SK-N-SH treated with all-trans-retinoic acid at 6 μM for 48 hours (cell line): ENCODE results near the gene SLF1.

ENCODE experiments used
- ATAC-seq: fragments of 200-7000 bp; cut with Tn5 transposase; 3 replicates; pipeline ENCODE4 v1.9.1; 2020; ENCODE audit warnings: mild to moderate bottlenecking, moderate library complexity
- BACH2 ChIP-seq: fragments of 250-450 bp; sonication (Bioruptor Pico); IDR thresholded peaks from 2 replicates; pipeline ENCODE4 v1.9.0; 2021; ENCODE audit warnings: mild to moderate bottlenecking, borderline replicate concordance
- CSDC2 ChIP-seq: fragments of 250-450 bp; sonication (Bioruptor Pico); IDR thresholded peaks from 2 replicates; pipeline ENCODE4 v1.5.0; 2020; ENCODE audit warnings: mild to moderate bottlenecking, moderate library complexity
- GLIS3 ChIP-seq: fragments of 250-450 bp; sonication (Bioruptor Pico); IDR thresholded peaks from 2 replicates; pipeline ENCODE4 v1.5.0; 2020; ENCODE audit warnings: mild to moderate bottlenecking, moderate library complexity
- ISL1 ChIP-seq: fragments of 250-450 bp; sonication (Bioruptor Pico); IDR thresholded peaks from 2 replicates; pipeline ENCODE4 v2.1.2; 2022; ENCODE audit warnings: mild to moderate bottlenecking, moderate library complexity
- OSR1 ChIP-seq: fragments of 250-450 bp; sonication (Bioruptor Pico); IDR thresholded peaks from 2 replicates; pipeline ENCODE4 v1.8.0; 2022; ENCODE audit warnings: moderate library complexity, mild to moderate bottlenecking, inconsistent platforms
- PPARA ChIP-seq: fragments of 250-450 bp; sonication (Bioruptor Pico); IDR thresholded peaks from 2 replicates; pipeline ENCODE4 v1.5.0; 2020; ENCODE audit warnings: mild to moderate bottlenecking, borderline replicate concordance
- RARB ChIP-seq: fragments of 250-450 bp; sonication (Bioruptor Pico); IDR thresholded peaks from 2 replicates; pipeline ENCODE4 v1.8.0; 2021; ENCODE audit warnings: mild to moderate bottlenecking, moderate library complexity
- SNAI2 ChIP-seq: fragments of 250-450 bp; sonication (Bioruptor Pico); IDR thresholded peaks from 2 replicates; pipeline ENCODE4 v1.5.0; 2020; ENCODE audit warnings: mild to moderate bottlenecking, moderate library complexity
- TCF4 ChIP-seq: fragments of 250-450 bp; sonication (Bioruptor Pico); IDR thresholded peaks from 2 replicates; pipeline ENCODE4 v1.8.0; 2021; ENCODE audit warnings: mild to moderate bottlenecking, moderate library complexity, borderline replicate concordance
- TOX ChIP-seq: fragments of 250-450 bp; sonication (Bioruptor Pico); IDR thresholded peaks from 2 replicates; pipeline ENCODE4 v1.8.0; 2021; ENCODE audit warnings: mild to moderate bottlenecking, moderate library complexity, borderline replicate concordance
- ZC3H10 ChIP-seq: fragments of 250-450 bp; sonication (Bioruptor Pico); IDR thresholded peaks from 2 replicates; pipeline ENCODE4 v1.5.1; 2021; ENCODE audit warnings: mild to moderate bottlenecking, moderate library complexity
- ZFP3 ChIP-seq: fragments of 250-450 bp; sonication (Bioruptor Pico); IDR thresholded peaks from 2 replicates; pipeline ENCODE4 v1.5.0; 2020; ENCODE audit warnings: mild to moderate bottlenecking, moderate library complexity
- ZFP30 ChIP-seq: fragments of 450-650 bp; formaldehyde crosslinking; IDR thresholded peaks from 2 replicates; pipeline ENCODE4 v1.5.0; 2022; ENCODE audit warnings: mild to moderate bottlenecking, moderate library complexity
- ZNF565 ChIP-seq: fragments of 450-650 bp; formaldehyde crosslinking; conservative IDR thresholded peaks from 2 replicates; pipeline ENCODE4 v1.5.0; 2020; ENCODE audit warnings: low read depth, mild to moderate bottlenecking, moderate library complexity
- ZNF8 ChIP-seq: fragments of 450-650 bp; formaldehyde crosslinking; IDR thresholded peaks from 2 replicates; pipeline ENCODE4 v1.5.0; 2020; ENCODE audit warnings: mild to moderate bottlenecking, moderate library complexity
- TF ChIP-seq, protein P1 (sequence below): fragments of 250-450 bp; sonication (Bioruptor Pico); IDR thresholded peaks from 2 replicates; pipeline ENCODE4 v1.5.1; 2020; ENCODE audit warnings: low read depth, mild to moderate bottlenecking, moderate library complexity
- TF ChIP-seq, protein P2 (sequence below): fragments of 250-450 bp; sonication (Bioruptor Pico); IDR thresholded peaks from 2 replicates; pipeline ENCODE4 v1.8.0; 2021; ENCODE audit warnings: low read depth, mild to moderate bottlenecking, moderate library complexity, borderline replicate concordance
- TF ChIP-seq, protein P3 (sequence below): fragments of 250-450 bp; sonication (Bioruptor Pico); IDR thresholded peaks from 2 replicates; pipeline ENCODE4 v1.5.0; 2020; ENCODE audit warnings: mild to moderate bottlenecking, moderate library complexity
- TF ChIP-seq, protein P4 (sequence below): fragments of 250-450 bp; sonication (Bioruptor Pico); IDR thresholded peaks from 2 replicates; pipeline ENCODE4 v1.8.0; 2020; ENCODE audit warnings: mild to moderate bottlenecking, moderate library complexity, borderline replicate concordance
- TF ChIP-seq, protein P5 (sequence below): fragments of 250-450 bp; sonication (Bioruptor Pico); IDR thresholded peaks from 2 replicates; pipeline ENCODE4 v1.5.1; 2021; ENCODE audit warnings: mild to moderate bottlenecking, moderate library complexity

Gene SLF1

DNA sequence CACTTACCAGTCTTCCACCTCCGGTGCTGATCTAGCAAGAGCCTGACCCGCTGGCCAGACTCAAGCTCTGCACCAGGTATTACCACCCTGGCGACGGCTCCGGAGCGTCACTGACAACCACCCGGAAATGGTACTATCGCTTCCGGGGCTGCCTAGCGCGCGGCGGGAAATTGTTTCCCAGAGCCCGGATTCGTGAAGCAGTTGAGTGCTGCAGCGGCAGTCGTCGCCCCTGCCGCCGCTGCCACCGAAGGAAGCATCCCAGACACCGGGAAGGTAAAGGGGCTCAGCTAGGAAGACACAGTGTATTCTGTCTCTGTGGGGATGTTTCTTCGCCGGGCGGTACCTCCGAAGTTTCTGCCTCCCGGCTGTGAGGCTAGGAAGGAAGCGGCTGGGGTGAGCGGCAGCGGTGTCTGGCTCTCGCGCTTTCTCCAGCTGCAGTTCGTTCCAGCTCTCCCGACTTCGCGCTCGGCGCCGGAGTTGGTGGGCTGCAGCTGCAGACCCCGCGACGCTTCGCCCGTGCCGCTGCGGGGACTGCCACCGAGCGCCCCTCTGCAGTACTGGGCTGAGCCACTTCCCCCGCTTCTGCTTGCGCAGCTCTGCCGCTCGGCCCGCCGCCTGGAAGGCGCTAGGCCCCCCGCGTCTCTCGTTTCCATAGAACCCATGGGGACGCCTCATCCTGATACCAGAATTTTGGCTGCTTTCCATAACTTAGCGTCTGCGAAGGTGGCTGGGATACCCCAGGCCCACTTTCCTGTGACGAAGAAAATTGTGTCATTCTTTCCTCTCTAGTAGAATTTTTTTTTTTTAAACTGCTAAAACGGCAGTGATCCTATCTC is at the start of gene SLF1, which contains the start of gene KIAA0825:
TSS of gene SLF1 (plus strand) at position 177 of the 836 bp plus-strand sequence. CDS start 10,142 bp downstream, outside the sequence.
TSS of gene KIAA0825 (minus strand) at position 112 of the 836 bp plus-strand sequence. CDS start 81,478 bp downstream, outside the sequence.
- TF ChIP-seq TCF4 (CRISPR knock-in tag) (no peak), ZFP3 (no peak), BACH2 (CRISPR knock-in tag) (no peak), SNAI2 (CRISPR knock-in tag) (no peak), TOX (CRISPR knock-in tag) (no peak), PPARA (CRISPR knock-in tag) (no peak), ZNF8 (CRISPR knock-in tag) (no peak), ZNF565 (CRISPR knock-in tag) (no peak; the same call in 1 of the 2 replicates), ISL1 (CRISPR knock-in tag) (no peak)
- TF ChIP-seq, protein P1, sequence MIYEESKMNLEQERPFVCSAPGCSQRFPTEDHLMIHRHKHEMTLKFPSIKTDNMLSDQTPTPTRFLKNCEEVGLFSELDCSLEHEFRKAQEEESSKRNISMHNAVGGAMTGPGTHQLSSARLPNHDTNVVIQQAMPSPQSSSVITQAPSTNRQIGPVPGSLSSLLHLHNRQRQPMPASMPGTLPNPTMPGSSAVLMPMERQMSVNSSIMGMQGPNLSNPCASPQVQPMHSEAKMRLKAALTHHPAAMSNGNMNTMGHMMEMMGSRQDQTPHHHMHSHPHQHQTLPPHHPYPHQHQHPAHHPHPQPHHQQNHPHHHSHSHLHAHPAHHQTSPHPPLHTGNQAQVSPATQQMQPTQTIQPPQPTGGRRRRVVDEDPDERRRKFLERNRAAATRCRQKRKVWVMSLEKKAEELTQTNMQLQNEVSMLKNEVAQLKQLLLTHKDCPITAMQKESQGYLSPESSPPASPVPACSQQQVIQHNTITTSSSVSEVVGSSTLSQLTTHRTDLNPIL = no peak
- TF ChIP-seq, protein P2, sequence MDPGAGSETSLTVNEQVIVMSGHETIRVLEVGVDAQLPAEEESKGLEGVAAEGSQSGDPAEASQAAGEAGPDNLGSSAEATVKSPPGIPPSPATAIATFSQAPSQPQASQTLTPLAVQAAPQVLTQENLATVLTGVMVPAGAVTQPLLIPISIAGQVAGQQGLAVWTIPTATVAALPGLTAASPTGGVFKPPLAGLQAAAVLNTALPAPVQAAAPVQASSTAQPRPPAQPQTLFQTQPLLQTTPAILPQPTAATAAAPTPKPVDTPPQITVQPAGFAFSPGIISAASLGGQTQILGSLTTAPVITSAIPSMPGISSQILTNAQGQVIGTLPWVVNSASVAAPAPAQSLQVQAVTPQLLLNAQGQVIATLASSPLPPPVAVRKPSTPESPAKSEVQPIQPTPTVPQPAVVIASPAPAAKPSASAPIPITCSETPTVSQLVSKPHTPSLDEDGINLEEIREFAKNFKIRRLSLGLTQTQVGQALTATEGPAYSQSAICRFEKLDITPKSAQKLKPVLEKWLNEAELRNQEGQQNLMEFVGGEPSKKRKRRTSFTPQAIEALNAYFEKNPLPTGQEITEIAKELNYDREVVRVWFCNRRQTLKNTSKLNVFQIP (CRISPR knock-in tag) = no peak
- TF ChIP-seq, protein P3, sequence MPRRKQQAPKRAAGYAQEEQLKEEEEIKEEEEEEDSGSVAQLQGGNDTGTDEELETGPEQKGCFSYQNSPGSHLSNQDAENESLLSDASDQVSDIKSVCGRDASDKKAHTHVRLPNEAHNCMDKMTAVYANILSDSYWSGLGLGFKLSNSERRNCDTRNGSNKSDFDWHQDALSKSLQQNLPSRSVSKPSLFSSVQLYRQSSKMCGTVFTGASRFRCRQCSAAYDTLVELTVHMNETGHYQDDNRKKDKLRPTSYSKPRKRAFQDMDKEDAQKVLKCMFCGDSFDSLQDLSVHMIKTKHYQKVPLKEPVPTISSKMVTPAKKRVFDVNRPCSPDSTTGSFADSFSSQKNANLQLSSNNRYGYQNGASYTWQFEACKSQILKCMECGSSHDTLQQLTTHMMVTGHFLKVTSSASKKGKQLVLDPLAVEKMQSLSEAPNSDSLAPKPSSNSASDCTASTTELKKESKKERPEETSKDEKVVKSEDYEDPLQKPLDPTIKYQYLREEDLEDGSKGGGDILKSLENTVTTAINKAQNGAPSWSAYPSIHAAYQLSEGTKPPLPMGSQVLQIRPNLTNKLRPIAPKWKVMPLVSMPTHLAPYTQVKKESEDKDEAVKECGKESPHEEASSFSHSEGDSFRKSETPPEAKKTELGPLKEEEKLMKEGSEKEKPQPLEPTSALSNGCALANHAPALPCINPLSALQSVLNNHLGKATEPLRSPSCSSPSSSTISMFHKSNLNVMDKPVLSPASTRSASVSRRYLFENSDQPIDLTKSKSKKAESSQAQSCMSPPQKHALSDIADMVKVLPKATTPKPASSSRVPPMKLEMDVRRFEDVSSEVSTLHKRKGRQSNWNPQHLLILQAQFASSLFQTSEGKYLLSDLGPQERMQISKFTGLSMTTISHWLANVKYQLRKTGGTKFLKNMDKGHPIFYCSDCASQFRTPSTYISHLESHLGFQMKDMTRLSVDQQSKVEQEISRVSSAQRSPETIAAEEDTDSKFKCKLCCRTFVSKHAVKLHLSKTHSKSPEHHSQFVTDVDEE (CRISPR knock-in tag) = no peak
- TF ChIP-seq, protein P4, sequence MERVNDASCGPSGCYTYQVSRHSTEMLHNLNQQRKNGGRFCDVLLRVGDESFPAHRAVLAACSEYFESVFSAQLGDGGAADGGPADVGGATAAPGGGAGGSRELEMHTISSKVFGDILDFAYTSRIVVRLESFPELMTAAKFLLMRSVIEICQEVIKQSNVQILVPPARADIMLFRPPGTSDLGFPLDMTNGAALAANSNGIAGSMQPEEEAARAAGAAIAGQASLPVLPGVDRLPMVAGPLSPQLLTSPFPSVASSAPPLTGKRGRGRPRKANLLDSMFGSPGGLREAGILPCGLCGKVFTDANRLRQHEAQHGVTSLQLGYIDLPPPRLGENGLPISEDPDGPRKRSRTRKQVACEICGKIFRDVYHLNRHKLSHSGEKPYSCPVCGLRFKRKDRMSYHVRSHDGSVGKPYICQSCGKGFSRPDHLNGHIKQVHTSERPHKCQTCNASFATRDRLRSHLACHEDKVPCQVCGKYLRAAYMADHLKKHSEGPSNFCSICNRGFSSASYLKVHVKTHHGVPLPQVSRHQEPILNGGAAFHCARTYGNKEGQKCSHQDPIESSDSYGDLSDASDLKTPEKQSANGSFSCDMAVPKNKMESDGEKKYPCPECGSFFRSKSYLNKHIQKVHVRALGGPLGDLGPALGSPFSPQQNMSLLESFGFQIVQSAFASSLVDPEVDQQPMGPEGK (CRISPR knock-in tag) = no peak
- TF ChIP-seq, protein P5, sequence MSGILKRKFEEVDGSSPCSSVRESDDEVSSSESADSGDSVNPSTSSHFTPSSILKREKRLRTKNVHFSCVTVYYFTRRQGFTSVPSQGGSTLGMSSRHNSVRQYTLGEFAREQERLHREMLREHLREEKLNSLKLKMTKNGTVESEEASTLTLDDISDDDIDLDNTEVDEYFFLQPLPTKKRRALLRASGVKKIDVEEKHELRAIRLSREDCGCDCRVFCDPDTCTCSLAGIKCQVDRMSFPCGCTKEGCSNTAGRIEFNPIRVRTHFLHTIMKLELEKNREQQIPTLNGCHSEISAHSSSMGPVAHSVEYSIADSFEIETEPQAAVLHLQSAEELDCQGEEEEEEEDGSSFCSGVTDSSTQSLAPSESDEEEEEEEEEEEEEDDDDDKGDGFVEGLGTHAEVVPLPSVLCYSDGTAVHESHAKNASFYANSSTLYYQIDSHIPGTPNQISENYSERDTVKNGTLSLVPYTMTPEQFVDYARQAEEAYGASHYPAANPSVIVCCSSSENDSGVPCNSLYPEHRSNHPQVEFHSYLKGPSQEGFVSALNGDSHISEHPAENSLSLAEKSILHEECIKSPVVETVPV (CRISPR knock-in tag) = no peak
- peak; percentile 95 for ATAC-seq

DNA sequence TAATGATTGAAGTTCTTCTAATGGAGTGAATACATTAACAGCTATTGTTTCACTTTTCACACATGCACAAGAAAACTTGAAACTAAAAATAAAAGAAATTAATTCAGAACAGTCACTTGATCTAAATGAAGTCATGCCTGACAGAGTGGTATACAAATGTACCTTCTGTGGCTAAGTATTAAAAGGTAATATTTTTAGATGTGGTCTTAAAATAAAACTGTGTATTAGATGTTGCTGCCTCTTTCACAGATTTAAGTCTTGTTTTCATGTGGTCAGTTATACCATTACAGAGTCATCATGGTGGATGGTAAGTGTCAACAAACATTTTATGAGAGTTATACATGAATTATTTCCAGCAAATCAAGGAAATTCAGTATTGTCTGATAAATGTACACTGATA is 47.1 kb upstream of the SLF1 start:
- ATAC-seq = no peak

More for the DNA sequence above, 47.1 kb upstream of the SLF1 start:
- no peak for TF ChIP-seq CSDC2 (CRISPR knock-in tag)
- TF ChIP-seq GLIS3 (CRISPR knock-in tag) = no peak
- no peak for TF ChIP-seq TCF4 (CRISPR knock-in tag)
- TF ChIP-seq, protein P1 = no peak
- no peak for TF ChIP-seq ZNF565 (CRISPR knock-in tag)
- no peak for TF ChIP-seq RARB (CRISPR knock-in tag)
- TF ChIP-seq ZNF8 (CRISPR knock-in tag) = no peak
- TF ChIP-seq, protein P5 (CRISPR knock-in tag) = no peak
- no peak for TF ChIP-seq ZC3H10 (CRISPR knock-in tag)
- TF ChIP-seq ZFP30 = no peak
- TF ChIP-seq OSR1 (CRISPR knock-in tag) = no peak
- TF ChIP-seq, protein P4 (CRISPR knock-in tag) = no peak
- TF ChIP-seq, protein P2 (CRISPR knock-in tag) = no peak
- TF ChIP-seq SNAI2 (CRISPR knock-in tag) = no peak
- TF ChIP-seq, all 23 proteins: peak for 0
